ENCODE measurements around the gene TNNI3K.

The TNNI3K gene

GRCh38 chr1:74395571-74395970 lies 160.4 kb downstream of the TNNI3K start:
- no peak for DNase-seq

DNA sequence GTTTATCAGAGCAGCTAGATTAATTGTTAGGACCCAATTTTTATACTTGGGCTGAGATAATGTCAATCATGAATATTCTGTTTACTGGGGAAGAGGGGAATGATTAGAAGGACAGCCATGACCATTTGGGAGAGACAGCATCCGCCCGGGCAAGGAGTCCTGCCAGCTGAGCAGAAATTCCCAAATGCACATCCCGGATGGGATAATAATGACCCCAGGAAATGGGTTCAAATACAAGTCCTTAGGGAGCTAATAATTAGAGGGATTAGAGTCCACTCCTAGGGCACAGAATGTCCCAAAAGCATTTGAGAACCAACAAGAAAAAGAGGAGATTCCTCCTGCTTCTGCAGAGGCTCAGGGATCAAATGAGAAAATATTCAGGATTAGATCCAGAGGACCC lies 161.3 kb downstream of the TNNI3K start:
- DNase-seq: no peak

- no peak for DNase-seq
These were observed 161.7 kb downstream of the TNNI3K start for GRCh38 chr1:74396933-74397332.

- no peak for DNase-seq
These were observed 164.1 kb downstream of the TNNI3K start for GRCh38 chr1:74399249-74399648.

DNA sequence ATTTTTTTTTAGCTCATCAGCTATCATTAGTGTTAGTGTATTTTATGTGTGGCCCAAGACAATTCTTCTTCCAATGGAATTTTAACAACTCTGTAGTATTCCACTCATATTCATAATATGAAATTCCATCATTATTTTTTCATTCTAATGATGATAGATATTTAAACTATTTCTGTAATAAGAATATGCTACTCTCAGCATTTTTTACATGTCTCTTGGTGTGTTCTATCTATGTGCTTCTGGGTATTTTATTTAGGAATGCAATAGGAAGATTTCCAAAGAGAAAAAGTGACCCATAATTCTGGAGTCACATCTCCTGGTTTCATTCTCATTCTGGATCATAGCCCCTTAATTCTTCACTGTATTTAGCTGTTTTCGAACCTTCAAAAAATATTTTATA lies 167.7 kb downstream of the TNNI3K start:
- DNase-seq: no peak

DNA sequence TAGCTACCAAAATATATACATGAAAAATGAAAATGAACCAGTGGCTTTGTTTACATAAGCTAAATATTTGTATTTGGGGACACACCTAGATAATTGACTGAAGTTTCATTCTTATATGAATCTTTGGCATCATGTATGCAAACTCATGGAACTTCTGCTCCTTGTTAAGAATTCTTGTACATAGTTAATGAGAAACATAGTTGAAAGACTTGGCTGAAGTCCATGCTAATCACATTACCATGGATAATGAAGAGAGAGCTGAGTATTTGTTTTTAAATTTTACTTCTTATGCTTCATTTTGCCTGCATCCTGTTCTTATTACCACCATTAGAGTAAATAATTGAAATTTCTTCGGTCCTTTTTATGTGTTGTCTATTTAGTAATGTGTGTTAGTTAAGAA lies 168.4 kb downstream of the TNNI3K start:
- DNase-seq: no peak

DNA sequence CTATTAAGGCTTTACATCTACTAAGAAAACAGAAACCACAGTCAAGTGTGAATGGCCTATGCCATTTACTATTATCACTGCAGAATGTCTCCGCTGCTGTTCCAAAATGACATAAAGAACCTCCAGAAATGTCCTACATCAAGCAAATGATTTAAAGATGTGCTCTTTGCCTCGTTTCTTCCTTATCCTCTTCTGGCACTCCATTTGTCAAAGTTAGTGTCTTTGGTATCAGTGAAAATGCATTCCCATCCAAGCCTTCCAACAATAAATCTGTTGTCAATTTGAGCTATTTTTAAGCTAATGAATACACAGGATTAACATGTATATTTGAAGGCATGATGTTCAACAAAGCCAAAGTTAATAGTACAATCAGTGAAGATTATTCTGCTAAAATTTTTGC lies 171.6 kb downstream of the TNNI3K start:
- no peak for DNase-seq

DNA sequence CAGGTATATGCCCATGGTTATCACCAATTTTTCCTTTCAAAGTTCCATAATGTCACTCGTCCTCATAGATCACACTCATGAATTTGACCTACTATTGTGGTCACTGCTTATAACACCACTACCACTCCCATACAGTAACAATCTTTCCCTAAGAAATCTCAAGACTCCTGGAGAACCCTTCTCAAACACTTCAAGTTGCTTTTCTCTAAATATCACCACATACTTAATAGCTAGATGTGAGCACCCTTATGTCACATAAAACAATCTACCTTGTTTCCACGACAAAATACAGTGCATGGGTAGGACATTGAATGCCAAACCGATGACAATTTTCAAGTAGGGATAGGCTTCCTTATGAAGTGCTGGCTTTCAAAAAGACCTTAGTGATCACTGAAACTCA lies 172.7 kb downstream of the TNNI3K start:
- DNase-seq: no peak

DNA sequence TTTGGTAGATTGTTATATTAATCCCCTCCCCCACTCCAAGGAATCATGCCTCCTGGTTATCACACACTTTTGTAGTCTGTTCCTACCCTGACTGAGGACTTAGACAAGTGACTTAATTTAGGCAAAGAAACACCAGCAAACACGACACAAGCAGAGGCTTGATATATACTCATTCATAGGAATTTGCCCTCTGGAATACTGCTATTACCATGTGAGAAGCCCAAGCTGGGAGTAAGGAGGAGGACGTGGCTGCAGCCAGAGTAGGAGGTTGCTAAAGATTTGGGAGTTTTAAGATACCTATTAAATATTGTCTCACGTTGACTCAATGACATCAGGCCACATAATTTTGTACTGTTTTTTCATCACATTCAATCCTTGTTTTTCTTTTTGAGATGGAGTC lies 177.1 kb downstream of the TNNI3K start:
- no peak for DNase-seq

- no peak for DNase-seq
These were observed 180.7 kb downstream of the TNNI3K start for GRCh38 chr1:74415935-74416334.

GRCh38 chr1:74419611-74420010 lies 184.4 kb downstream of the TNNI3K start:
- DNase-seq: no peak

GRCh38 chr1:74420467-74420866 lies 185.3 kb downstream of the TNNI3K start:
- no peak for DNase-seq

DNA sequence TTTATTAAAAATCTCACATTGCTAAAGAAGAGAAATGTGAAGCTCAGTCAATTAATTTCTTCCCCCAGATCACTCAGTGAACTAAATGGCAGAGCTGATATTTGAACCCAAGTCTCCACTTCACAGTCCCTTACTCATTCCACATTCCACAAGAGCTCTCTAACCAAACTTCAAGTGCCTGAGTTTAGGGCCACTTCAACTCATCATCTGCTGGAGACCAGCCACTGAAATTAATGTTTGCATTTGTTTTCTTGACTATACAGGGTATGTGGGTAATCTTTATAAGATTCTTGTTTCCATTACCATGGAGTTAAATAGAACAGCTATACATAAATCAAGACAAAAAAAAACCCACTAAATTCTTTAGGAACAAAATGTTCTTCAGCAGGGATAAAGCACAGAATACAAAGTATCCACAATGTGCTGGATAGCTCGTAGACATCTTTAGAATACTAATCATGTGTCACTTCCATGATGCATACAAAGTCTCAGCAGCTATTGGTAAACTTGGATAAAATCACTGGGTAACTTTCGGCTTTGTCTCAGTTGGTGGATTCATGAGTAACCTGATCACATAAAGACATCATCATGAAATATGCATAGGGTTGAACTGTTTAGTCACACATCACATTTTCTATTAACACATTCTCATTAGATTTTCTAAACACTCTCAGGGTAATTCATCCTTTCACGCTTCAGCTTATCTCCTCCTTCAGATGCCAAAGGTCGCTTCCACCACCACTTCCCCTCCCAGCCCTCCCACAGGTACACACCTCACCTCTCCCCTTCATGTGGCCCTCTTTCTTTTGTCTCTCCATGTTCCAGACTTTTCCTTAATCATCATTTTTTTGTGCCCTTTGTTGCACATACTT lies 187.5 kb downstream of the TNNI3K start:
- no peak for DNase-seq

- DNase-seq: no peak
These were observed 188.3 kb downstream of the TNNI3K start for GRCh38 chr1:74423471-74423870.

DNA sequence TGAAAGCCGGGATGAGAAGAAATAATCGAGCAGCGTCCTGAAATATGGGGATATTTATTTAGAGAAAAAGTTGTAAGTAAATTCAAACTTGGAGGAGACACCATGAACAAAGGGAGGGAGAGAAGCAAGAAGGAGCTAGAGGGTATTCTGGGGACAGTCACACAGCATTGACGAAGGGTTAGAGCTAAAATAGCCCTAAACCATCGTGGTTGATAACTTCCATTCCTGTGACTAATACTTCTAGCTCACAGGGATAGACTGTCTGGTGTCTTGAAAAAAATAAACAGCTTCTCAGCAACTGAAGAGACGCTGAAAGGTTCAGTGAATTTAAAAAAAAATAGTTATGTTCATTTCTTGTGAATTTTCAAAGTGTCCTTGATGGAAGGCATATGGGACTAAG lies 190.5 kb downstream of the TNNI3K start:
- DNase-seq: no peak

GRCh38 chr1:74426208-74426937 lies 191.2 kb downstream of the TNNI3K start:
- DNase-seq: peak; percentile 72

DNA sequence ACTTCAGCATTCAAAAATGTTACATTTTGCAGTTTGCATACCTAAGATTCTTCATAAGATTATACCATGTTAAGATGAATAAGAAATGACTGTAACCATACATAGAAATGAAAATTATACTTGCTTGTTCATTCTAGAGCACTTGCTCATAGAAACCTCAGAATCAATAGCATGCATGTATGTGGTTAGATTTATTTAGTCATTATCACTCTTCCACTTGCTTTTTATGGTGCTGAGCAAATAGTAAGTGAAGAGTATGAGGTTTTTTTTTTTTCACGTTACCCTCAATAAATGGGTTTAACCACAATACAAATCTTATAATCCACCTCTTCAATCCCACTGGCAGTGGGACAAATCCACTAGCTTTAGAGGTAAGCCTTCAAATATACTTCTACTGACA lies 192.5 kb downstream of the TNNI3K start:
- no peak for DNase-seq

GRCh38 chr1:74429580-74429979 lies 194.4 kb downstream of the TNNI3K start:
- peak; percentile 24 for DNase-seq

DNA sequence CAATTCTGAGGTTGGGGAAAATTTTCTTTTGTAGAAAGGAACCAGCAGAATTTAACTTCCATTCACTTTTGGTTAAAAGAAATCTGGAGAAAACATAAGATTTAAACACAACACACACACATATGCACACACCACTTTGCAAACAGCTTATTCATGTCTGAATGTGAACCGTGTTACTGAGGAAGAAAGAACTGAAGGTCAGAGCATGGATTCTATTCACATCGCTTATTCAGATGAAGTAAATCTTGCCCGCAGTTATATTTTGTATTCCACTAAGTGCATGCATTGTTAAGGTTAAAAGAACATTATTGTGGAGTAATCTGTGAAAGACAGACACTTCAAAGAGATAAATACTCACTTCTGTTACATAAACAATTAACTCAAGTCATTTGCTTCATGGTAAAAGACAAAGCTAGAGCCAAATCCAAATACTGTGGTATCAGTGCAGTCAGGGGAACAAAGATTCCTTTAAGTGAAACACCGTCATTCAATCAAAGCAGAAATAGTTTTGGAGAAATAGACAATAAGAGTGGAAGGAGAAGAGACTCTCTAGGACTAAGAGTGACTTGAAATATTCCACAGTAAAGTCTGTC lies 195.3 kb downstream of the TNNI3K start:
- no peak for DNase-seq

GRCh38 chr1:74431531-74431930 lies 196.3 kb downstream of the TNNI3K start:
- no peak for DNase-seq

DNA sequence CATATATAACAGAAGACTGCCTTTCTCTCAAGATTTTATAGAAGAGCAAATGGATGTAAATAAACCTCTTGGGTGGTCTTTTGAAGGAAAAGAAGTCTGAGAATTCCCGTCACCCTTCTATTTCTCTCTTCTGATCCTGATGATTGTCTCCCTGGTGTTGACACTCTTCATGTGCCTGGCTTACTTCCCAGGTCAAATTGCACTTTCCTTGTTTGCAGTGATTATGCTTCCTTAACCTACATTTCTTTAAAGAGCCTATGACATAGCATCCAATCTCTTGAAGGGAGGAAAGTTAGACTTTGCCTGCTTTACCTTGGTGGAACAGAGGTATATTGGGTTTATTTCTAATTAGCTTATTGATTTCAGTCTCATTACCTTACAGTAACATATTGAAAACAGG lies 197.1 kb downstream of the TNNI3K start:
- no peak for DNase-seq

DNA sequence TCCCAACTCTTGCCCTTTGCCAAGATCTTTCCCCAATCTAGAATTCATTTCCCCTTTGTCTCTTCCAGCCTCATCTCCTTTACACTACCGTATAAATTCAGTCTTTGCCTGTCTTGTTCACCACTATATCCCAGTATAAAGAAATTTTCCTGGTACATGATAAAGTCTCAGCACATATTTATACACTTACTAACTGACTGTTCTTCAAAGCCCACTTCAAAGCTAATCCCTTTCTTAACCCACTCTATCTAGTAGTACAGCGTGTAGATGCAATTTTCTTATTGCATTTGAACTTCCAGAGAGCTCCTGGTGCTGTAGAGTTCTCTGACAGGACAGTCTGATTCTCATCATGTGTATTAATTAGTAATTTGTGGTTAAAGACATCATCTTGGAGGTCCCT lies 199.1 kb downstream of the TNNI3K start:
- no peak for DNase-seq

DNA sequence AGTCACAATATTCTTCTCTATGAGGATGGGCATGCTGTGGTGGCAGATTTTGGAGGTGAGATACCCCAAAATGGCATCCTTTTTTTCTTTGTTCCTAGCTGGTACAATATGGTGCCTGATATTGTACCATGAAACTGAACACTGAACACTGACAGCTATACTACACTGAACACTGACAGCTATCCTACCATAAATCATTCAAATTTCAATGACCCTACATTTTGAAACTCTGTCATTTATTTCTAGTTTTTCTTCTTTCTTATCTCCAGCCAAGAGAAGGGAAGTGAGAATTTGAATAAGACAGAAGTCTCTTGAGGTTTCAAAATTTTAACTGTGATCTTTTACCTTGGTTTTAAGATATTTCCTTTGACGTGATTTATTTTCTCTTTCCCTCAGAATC lies 200.9 kb downstream of the TNNI3K start:
- DNase-seq: no peak

DNA sequence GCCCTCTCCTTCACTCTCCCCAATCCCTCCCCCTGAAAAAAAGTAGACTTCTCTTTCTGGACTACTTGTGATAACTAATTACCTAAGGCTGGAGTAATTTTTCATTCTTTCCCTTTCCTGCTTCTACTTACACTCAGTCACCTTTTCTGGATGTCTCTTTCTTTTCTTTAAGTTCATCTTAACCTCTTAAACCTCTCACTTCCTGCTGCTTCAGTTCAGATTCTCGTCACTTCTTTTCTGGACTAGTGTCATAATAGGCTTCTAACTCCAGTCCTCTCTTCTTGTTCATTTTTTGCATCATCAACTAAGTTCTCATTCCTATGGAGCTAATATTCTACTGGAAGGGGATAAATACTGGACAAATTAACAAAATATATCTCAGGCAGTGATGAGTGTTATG lies 201.8 kb downstream of the TNNI3K start:
- DNase-seq: no peak
